Measurements from ENCODE around the gene HBZ. TPM values are rescaled to one million over a fixed set of nuclear protein-coding genes. Genes with fewer than 3 reads are reported as not detected.
"Not testable (repeated sequence)": the region's sequence is repeated elsewhere in the genome, so short reads cannot be mapped to it uniquely, and the experiment has no call there.

Gene HBZ
- total RNA-seq, 1 experiment from 2014 or later: not detected

DNA sequence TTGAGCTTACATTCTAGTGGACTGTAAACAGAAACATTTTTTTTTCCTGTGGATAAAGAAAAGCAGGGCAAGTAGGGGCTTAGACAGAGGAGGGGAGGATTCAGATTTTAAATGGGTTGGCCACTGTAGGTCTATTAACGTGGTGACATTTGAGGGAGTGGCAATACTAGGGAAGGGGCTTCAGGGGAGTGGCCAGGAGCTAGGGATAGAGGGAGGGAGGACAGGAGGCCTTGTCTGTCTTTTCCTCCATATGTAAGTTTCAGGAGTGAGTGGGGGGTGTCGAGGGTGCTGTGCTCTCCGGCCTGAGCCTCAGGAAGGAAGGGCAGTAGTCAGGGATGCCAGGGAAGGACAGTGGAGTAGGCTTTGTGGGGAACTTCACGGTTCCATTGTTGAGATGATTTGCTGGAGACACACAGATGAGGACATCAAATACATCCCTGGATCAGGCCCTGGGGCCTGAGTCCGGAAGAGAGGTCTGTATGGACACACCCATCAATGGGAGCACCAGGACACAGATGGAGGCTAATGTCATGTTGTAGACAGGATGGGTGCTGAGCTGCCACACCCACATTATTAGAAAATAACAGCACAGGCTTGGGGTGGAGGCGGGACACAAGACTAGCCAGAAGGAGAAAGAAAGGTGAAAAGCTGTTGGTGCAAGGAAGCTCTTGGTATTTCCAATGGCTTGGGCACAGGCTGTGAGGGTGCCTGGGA lies 6.8 kb downstream of the HBZ start:
- Histone ChIP-seq H3K9me2 (replicated peaks; ENCODE audit: low read length) (no peaks in the 10 kb centered on the region), H3K4me2 (ENCODE audit: low read length) (no peak overlapping the region), H3K9ac (ENCODE audit: low read length) (no peak overlapping the region), H3K9me3 (ENCODE audit: low read length) (no peaks in the 10 kb centered on the region), H3K36me3 (ENCODE audit: low read depth, low read length) (no peaks in the 10 kb centered on the region), H3K79me2 (ENCODE audit: low read length) (no peaks in the 10 kb centered on the region), H3K27me3 (ENCODE audit: low read length) (no peaks in the 10 kb centered on the region), H2AFZ (ENCODE audit: low read length) (no peak overlapping the region), H3F3A (ENCODE audit: low read length, unreplicated experiment) (no peaks in the 10 kb centered on the region), H4K20me1 (ENCODE audit: low read length) (no peaks in the 10 kb centered on the region), H3K4me3 (ENCODE audit: low read length) (no peak overlapping the region), H3K4me1 (ENCODE audit: insufficient read depth, low read length) (peaks cover 7% of the 10 kb centered on the region; the same call in 1 of the 2 replicates), H3K27ac (ENCODE audit: low read length) (no peak overlapping the region)
- CTCF ChIA-PET: no interaction called here
- BruUV-seq (replicated peaks): no TSS peak
- ATAC-seq: no peak
- TF ChIP-seq, protein P1, sequence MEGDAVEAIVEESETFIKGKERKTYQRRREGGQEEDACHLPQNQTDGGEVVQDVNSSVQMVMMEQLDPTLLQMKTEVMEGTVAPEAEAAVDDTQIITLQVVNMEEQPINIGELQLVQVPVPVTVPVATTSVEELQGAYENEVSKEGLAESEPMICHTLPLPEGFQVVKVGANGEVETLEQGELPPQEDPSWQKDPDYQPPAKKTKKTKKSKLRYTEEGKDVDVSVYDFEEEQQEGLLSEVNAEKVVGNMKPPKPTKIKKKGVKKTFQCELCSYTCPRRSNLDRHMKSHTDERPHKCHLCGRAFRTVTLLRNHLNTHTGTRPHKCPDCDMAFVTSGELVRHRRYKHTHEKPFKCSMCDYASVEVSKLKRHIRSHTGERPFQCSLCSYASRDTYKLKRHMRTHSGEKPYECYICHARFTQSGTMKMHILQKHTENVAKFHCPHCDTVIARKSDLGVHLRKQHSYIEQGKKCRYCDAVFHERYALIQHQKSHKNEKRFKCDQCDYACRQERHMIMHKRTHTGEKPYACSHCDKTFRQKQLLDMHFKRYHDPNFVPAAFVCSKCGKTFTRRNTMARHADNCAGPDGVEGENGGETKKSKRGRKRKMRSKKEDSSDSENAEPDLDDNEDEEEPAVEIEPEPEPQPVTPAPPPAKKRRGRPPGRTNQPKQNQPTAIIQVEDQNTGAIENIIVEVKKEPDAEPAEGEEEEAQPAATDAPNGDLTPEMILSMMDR (conservative IDR thresholded peaks at IDR 0.05; ENCODE audit: low read depth, low read length): no peak
- TF ChIP-seq EZH2 (IDR thresholded peaks at IDR 0.05; ENCODE audit: low read length, unreplicated experiment) (no peak), EZH2phosphoT487 (IDR thresholded peaks at IDR 0.05; ENCODE audit: borderline replicate concordance, low read length) (no peak)
- POLR2A ChIA-PET (ENCODE audit: unreplicated experiment): no interaction called here
- DNase-seq: no peak
- intact Hi-C loops (cut with micrococcal nuclease): no loop called here

DNA sequence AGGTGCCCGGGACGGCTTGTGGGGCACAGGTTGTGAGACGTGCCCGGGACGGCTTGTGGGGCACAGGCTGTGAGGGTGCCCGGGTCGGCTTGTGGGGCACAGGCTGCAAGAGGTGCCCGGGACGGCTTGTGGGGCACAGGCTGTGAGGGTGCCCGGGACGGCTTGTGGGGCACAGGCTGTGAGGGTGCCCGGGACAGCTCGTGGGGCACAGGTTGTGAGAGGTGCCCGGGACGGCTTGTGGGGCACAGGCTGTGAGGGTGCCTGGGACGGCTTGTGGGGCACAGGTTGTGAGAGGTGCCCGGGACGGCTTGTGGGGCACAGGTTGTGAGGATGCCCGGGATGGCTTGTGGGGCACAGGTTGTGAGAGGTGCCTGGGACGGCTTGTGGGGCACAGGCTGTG lies 7.8 kb downstream of the HBZ start:
- BruUV-seq (replicated peaks); intact Hi-C loops (cut with micrococcal nuclease); H3K4me2 ChIP-seq (ENCODE audit: low read length); H3K9ac ChIP-seq (ENCODE audit: low read length); H3K27me3 ChIP-seq (ENCODE audit: low read length); H3K4me1 ChIP-seq (ENCODE audit: insufficient read depth, low read length); H3K9me3 ChIP-seq (ENCODE audit: low read length); CTCF ChIA-PET; H3K36me3 ChIP-seq (ENCODE audit: low read depth, low read length); POLR2A ChIA-PET (ENCODE audit: unreplicated experiment); H4K20me1 ChIP-seq (ENCODE audit: low read length); DNase-seq; ATAC-seq; H3K4me3 ChIP-seq (ENCODE audit: low read length); H3K27ac ChIP-seq (ENCODE audit: low read length); H3K9me2 ChIP-seq (replicated peaks; ENCODE audit: low read length); H3F3A ChIP-seq (ENCODE audit: low read length, unreplicated experiment); H2AFZ ChIP-seq (ENCODE audit: low read length); H3K79me2 ChIP-seq (ENCODE audit: low read length): not testable (repeated sequence)

DNA sequence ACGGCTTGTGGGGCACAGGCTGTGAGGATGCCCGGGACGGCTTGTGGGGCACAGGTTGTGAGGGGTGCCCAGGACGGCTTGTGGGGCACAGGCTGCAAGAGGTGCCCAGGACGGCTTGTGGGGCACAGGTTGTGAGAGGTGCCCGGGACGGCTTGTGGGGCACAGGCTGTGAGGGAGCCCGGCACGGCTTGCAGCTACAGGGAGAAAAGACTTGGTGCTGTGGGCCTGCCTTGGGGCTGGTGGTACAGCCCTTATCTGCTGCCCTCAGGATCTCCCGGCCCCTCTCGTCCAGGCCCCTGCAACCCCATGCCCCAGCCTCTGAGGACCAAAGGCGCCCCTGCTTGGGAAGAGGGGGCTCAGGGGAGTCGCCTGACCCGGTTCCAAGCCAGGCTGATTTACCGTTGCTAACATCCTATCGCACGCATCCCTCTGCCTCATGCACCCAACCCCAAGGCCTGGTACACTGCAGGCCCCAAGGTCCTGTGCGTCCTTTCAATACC lies 8.3 kb downstream of the HBZ start:
- intact Hi-C loops (cut with micrococcal nuclease): no loop called here
- TF ChIP-seq EZH2phosphoT487 (IDR thresholded peaks at IDR 0.05; ENCODE audit: borderline replicate concordance, low read length) (no peak), EZH2 (IDR thresholded peaks at IDR 0.05; ENCODE audit: low read length, unreplicated experiment) (no peak)
- TF ChIP-seq, protein P1 (conservative IDR thresholded peaks at IDR 0.05; ENCODE audit: low read depth, low read length): no peak
- no peaks in the 10 kb centered on the region for H3K9me3 ChIP-seq (ENCODE audit: low read length)
- H4K20me1 ChIP-seq (ENCODE audit: low read length): no peaks in the 10 kb centered on the region
- BruUV-seq (replicated peaks): no TSS peak
- H3K4me3 ChIP-seq (ENCODE audit: low read length): no peak overlapping the region
- DNase-seq: no peak
- ATAC-seq: no peak
- H3K36me3 ChIP-seq (ENCODE audit: low read depth, low read length): no peaks in the 10 kb centered on the region
- no peak overlapping the region for H2AFZ ChIP-seq (ENCODE audit: low read length)
- ChIA-PET CTCF (no interaction called here), POLR2A (ENCODE audit: unreplicated experiment) (no interaction called here)
- no peak overlapping the region for H3K4me2 ChIP-seq (ENCODE audit: low read length)
- no peaks in the 10 kb centered on the region for H3F3A ChIP-seq (ENCODE audit: low read length, unreplicated experiment)
- H3K4me1 ChIP-seq (ENCODE audit: insufficient read depth, low read length): no peaks in the 10 kb centered on the region
- H3K9me2 ChIP-seq (replicated peaks; ENCODE audit: low read length): no peaks in the 10 kb centered on the region
- no peak overlapping the region for H3K9ac ChIP-seq (ENCODE audit: low read length)
- H3K27ac ChIP-seq (ENCODE audit: low read length): no peak overlapping the region
- peaks cover 7% of the 10 kb centered on the region for H3K27me3 ChIP-seq (ENCODE audit: low read length)
- no peaks in the 10 kb centered on the region for H3K79me2 ChIP-seq (ENCODE audit: low read length)
